Activated CD8-positive, alpha-beta T cell treated with anti-CD3 and anti-CD28 coated beads for 36 hours (primary cell): ENCODE measurements around the gene PIGV. TPM values are rescaled to one million over a fixed set of nuclear protein-coding genes. Genes with fewer than 3 reads are reported as not detected.

Source experiments
- ATAC-seq: fragments of 200-7000 bp; cut with Tn5 transposase; one replicate; pipeline ENCODE4 v1.10.0; 2021; ENCODE audit warnings: mild to moderate bottlenecking, moderate library complexity
- CTCF ChIA-PET: fragments of 350-600 bp; sonication (Branson Sonifier 250); formaldehyde crosslinking; loops from one replicate; lab custom pipeline; 2021; ENCODE audit warnings: antibody characterized with exemption; lab: Charles Lee
- POLR2A ChIA-PET: fragments of 350-600 bp; sonication (Branson Sonifier 250); formaldehyde crosslinking; loops from one replicate; lab custom pipeline; 2021; ENCODE audit warnings: antibody characterized with exemption; lab: Charles Lee
- DNase-seq: peaks from one replicate; pipeline ENCODE4 v3.0.0-alpha.2; 2020
- H3K27ac Mint-ChIP-seq: one replicate; pipeline ENCODE4 v1.8.0; 2021; ENCODE audit warnings: mild to moderate bottlenecking, mixed read lengths
- H3K27me3 Mint-ChIP-seq: one replicate; pipeline ENCODE4 v1.8.0; 2021; ENCODE audit warnings: mixed read lengths
- H3K36me3 Mint-ChIP-seq: one replicate; pipeline ENCODE4 v1.8.0; 2021; ENCODE audit warnings: low read depth, mixed read lengths
- H3K4me1 Mint-ChIP-seq: one replicate; pipeline ENCODE4 v1.8.0; 2021; ENCODE audit warnings: low read depth, mixed read lengths
- H3K4me3 Mint-ChIP-seq: one replicate; pipeline ENCODE4 v1.8.0; 2021; ENCODE audit warnings: mild to moderate bottlenecking, moderate library complexity, mixed read lengths
- H3K9me3 Mint-ChIP-seq: one replicate; pipeline ENCODE4 v1.8.0; 2021; ENCODE audit warnings: mixed read lengths
- intact Hi-C: fragments of 100-400 bp; cut with micrococcal nuclease; formaldehyde crosslinking; loops from one replicate; pipeline ENCODE4 v1.10.0; 2022
- total RNA-seq, 2 experiments: library from RNA; stranded (reverse); gene quantifications; one replicate each; pipeline ENCODE4 v1.2.3, GENCODE V29; 2021
- TF ChIP-seq, protein P1 (sequence below): fragments of 200-600 bp; IDR thresholded peaks from one replicate; pipeline ENCODE4 v1.8.0; 2022; ENCODE audit warnings: antibody characterized with exemption, mild to moderate bottlenecking

Gene PIGV
- total RNA-seq, 2 experiments from 2014 or later: 21.2 to 23.9 TPM

DNA sequence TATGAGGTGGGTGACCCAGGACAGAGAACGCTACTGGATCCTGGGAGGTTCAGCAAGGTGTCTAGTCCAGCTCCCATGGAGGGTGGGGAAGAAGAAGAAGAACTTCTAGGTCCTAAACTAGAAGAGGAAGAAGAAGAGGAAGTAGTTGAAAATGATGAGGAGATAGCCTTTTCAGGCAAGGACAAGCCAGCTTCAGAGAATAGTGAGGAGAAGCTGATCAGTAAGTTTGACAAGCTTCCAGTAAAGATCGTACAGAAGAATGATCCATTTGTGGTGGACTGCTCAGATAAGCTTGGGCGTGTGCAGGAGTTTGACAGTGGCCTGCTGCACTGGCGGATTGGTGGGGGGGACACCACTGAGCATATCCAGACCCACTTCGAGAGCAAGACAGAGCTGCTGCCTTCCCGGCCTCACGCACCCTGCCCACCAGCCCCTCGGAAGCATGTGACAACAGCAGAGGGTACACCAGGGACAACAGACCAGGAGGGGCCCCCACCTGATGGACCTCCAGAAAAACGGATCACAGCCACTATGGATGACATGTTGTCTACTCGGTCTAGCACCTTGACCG lies 8.6 kb upstream of the PIGV start:
- Mint-ChIP-seq H3K4me1 (peaks cover 31% of the 10 kb centered on the region), H3K4me3 (no peak overlapping the region), H3K36me3 (peaks cover 62% of the 10 kb centered on the region), H3K27ac (peak overlapping the region; percentile 4), H3K9me3 (no peaks in the 10 kb centered on the region), H3K27me3 (no peaks in the 10 kb centered on the region)
- DNase-seq (no peak), ATAC-seq (no peak)
- TF ChIP-seq, protein P1, sequence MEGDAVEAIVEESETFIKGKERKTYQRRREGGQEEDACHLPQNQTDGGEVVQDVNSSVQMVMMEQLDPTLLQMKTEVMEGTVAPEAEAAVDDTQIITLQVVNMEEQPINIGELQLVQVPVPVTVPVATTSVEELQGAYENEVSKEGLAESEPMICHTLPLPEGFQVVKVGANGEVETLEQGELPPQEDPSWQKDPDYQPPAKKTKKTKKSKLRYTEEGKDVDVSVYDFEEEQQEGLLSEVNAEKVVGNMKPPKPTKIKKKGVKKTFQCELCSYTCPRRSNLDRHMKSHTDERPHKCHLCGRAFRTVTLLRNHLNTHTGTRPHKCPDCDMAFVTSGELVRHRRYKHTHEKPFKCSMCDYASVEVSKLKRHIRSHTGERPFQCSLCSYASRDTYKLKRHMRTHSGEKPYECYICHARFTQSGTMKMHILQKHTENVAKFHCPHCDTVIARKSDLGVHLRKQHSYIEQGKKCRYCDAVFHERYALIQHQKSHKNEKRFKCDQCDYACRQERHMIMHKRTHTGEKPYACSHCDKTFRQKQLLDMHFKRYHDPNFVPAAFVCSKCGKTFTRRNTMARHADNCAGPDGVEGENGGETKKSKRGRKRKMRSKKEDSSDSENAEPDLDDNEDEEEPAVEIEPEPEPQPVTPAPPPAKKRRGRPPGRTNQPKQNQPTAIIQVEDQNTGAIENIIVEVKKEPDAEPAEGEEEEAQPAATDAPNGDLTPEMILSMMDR: no peak
- intact Hi-C loops: no loop called here
- POLR2A ChIA-PET: interaction anchor here (0.6 to 2.2 kb wide), 7 partner anchors 9 to 103 kb away, joined by 3 to 7 read pairs (median 4); partner anchors contain the start of gene PIGV
- CTCF ChIA-PET: interaction anchor here (1.0 to 4.6 kb wide), 3 partner anchors 10 to 87 kb away, joined by 3 to 27 read pairs (median 3); partner anchors contain the start of gene PIGV

DNA sequence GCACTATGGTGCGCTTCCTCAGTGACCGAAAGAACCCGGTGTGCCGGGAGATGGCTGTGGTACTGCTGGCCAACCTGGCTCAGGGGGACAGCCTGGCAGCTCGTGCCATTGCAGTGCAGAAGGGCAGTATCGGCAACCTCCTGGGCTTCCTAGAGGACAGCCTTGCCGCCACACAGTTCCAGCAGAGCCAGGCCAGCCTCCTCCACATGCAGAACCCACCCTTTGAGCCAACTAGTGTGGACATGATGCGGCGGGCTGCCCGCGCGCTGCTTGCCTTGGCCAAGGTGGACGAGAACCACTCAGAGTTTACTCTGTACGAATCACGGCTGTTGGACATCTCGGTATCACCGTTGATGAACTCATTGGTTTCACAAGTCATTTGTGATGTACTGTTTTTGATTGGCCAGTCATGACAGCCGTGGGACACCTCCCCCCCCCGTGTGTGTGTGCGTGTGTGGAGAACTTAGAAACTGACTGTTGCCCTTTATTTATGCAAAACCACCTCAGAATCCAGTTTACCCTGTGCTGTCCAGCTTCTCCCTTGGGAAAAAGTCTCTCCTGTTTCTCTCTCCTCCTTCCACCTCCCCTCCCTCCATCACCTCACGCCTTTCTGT lies 7.3 kb upstream of the PIGV start:
- DNase-seq: peak; percentile 29
- H3K27ac Mint-ChIP-seq: peak overlapping the region; percentile 47
- peaks cover 43% of the 10 kb centered on the region for H3K4me1 Mint-ChIP-seq
- H3K36me3 Mint-ChIP-seq: peaks cover 50% of the 10 kb centered on the region
- ChIA-PET CTCF (interaction anchor here (1.4 to 2.3 kb wide), 2 partner anchors 78 to 178 kb away, joined by 6 to 9 read pairs; no protein-coding TSS in a partner anchor), POLR2A (interaction anchor here (1.1 to 2.2 kb wide), 4 partner anchors 8 to 82 kb away, joined by 4 to 7 read pairs (median 5); partner anchors contain the start of gene PIGV)
- TF ChIP-seq, protein P1: no peak
- no peaks in the 10 kb centered on the region for H3K9me3 Mint-ChIP-seq
- H3K27me3 Mint-ChIP-seq: no peaks in the 10 kb centered on the region
- no peak overlapping the region for H3K4me3 Mint-ChIP-seq
- ATAC-seq: no peak
- intact Hi-C loops: no loop called here

DNA sequence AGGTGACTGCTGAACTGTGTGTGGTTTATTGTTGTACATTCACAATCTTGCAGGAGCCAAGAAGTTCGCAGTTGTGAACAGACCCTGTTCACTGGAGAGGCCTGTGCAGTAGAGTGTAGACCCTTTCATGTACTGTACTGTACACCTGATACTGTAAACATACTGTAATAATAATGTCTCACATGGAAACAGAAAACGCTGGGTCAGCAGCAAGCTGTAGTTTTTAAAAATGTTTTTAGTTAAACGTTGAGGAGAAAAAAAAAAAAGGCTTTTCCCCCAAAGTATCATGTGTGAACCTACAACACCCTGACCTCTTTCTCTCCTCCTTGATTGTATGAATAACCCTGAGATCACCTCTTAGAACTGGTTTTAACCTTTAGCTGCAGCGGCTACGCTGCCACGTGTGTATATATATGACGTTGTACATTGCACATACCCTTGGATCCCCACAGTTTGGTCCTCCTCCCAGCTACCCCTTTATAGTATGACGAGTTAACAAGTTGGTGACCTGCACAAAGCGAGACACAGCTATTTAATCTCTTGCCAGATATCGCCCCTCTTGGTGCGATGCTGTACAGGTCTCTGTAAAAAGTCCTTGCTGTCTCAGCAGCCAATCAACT lies 6.4 kb upstream of the PIGV start:
- intact Hi-C loops: no loop called here
- DNase-seq (no peak), ATAC-seq (peak; percentile 28)
- peaks cover 51% of the 10 kb centered on the region for H3K4me1 Mint-ChIP-seq
- no peak overlapping the region for H3K4me3 Mint-ChIP-seq
- no peaks in the 10 kb centered on the region for H3K27me3 Mint-ChIP-seq
- TF ChIP-seq, protein P1: no peak
- H3K36me3 Mint-ChIP-seq: peaks cover 42% of the 10 kb centered on the region
- H3K27ac Mint-ChIP-seq: peak overlapping the region; percentile 43
- POLR2A ChIA-PET: interaction anchor here (0.7 to 2.1 kb wide), 7 partner anchors 31 to 234 kb away, joined by 3 to 6 read pairs (median 3); no protein-coding TSS in a partner anchor
- CTCF ChIA-PET: interaction anchor here (1.4 to 2.3 kb wide), 3 partner anchors 9 to 179 kb away, joined by 6 to 9 read pairs (median 6); no protein-coding TSS in a partner anchor
- no peaks in the 10 kb centered on the region for H3K9me3 Mint-ChIP-seq

DNA sequence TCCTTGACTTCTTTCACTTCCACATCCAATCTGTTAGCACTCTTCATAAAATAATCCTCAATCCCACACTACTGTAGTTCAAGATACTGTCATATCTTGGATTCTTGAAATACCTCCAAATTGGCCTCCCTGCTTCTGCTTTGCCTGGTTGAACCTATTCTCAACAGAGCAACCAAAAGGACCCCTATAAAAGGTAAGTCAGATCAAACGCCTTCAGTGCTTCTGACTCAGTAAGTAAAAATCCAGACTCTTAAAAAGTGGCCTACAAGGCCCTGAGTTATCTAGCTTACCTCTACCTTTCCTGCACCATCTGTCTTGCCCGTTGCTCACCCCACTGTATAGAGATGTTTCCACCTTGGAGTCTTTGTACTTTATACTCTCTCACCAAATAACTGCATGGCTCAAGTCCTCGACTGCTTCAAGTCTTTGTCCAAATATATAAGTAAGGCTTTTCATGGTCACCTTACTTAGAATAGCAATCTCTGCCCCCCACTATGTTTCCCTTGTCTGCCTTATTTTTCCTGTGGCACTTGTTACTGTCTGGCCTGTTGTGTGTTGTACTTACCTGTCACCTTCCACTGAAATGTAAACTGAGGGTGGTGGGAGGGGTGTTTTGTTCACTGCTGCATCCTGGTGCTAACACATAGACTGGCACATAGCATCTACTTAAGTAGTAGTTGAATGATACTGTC lies 5.1 kb upstream of the PIGV start:
- H3K9me3 Mint-ChIP-seq: no peaks in the 10 kb centered on the region
- peaks cover 60% of the 10 kb centered on the region for H3K4me1 Mint-ChIP-seq
- H3K27me3 Mint-ChIP-seq: no peaks in the 10 kb centered on the region
- no peak overlapping the region for H3K4me3 Mint-ChIP-seq
- CTCF ChIA-PET: interaction anchor here (2.3 kb wide), 1 partner anchor 81 kb away, joined by 9 read pairs; no protein-coding TSS in a partner anchor
- H3K36me3 Mint-ChIP-seq: peaks cover 36% of the 10 kb centered on the region
- intact Hi-C loops: no loop called here
- TF ChIP-seq, protein P1: no peak
- peak overlapping the region; percentile 48 for H3K27ac Mint-ChIP-seq
- no peak for ATAC-seq
- POLR2A ChIA-PET: interaction anchor here (0.5 to 2.1 kb wide), 5 partner anchors 84 to 1130 kb away, joined by 3 to 6 read pairs (median 3); no protein-coding TSS in a partner anchor
- no peak for DNase-seq
